ENCODE results near the gene WNT2B.

Gene WNT2B

DNA sequence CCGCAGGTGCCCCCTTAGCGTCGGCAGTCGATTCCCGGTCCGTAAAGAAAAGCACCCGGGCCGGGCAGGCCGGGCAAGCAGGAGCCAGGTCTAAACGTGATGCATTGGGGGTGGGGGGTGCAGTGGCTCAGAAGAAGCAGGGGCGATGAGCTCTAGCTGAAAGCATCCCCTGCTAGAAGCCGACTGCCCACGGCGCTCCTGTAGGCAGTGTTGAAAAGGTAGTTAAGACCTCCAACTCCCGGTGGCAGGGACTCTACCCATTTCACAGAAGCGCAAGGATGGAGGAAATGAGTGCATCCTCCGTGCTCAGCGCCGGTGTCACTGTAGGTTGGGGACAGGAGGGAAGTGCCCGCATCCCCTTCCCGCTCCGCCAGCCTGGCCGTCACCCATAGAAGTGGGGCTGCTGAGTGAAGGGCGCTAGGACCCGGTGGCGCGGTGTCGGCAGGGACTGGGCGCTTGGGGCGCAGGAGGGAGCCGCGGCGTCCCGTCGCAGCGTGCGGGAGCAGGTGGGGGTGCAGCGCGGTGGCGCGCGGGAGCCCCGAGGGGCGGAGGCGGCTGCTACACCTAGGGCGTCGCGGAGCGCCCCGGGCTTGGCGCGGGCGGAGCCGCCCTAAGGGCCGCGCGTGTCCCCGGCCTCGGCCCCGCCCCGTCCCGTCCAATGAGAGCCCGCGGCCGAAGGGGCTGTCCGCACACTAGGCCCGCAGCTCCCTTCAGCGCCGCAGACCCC, at the start of gene WNT2B:
WNT2B (plus strand) TSS at position 688 of the 727 bp plus-strand sequence. CDS start 298 bp downstream, outside the sequence.
- DNase-seq (ENCODE audit: low read depth) = no peak
- H3K4me3 ChIP-seq (ENCODE audit: low read depth, low read length) = peak within 1 kb of the TSS; percentile 51
- 0 out of 2 replicates have a peak, but pooled peaks have one; percentile 26 for TF ChIP-seq CTCF (IDR thresholded peaks at IDR 0.05; ENCODE audit: control insufficient read depth, extremely low read depth, insufficient read depth)

GRCh38 chr1:112460615-112461014, 48.1 kb upstream of the WNT2B start:
- TF ChIP-seq CTCF (IDR thresholded peaks at IDR 0.05; ENCODE audit: control insufficient read depth, extremely low read depth, insufficient read depth) = no peak
- DNase-seq (ENCODE audit: low read depth) = no peak
- no peak overlapping the region for H3K4me3 ChIP-seq (ENCODE audit: low read depth, low read length)

GRCh38 chr1:112461200-112461871, 47.4 kb upstream of the WNT2B start:
- no peak for TF ChIP-seq CTCF (IDR thresholded peaks at IDR 0.05; ENCODE audit: control insufficient read depth, extremely low read depth, insufficient read depth)
- peak; percentile 74 for DNase-seq (ENCODE audit: low read depth)

GRCh38 chr1:112462953-112463279, 45.8 kb upstream of the WNT2B start:
- DNase-seq (ENCODE audit: low read depth) = no peak
- no peak overlapping the region for H3K4me3 ChIP-seq (ENCODE audit: low read depth, low read length)
- no peak for TF ChIP-seq CTCF (IDR thresholded peaks at IDR 0.05; ENCODE audit: control insufficient read depth, extremely low read depth, insufficient read depth)

More at GRCh38 chr1:112461200-112461871, 47.4 kb upstream of the WNT2B start:
- 0 out of 2 replicates have a peak overlapping the region, but pooled peaks have one; percentile 1 for H3K4me3 ChIP-seq (ENCODE audit: low read depth, low read length)

- no peak for DNase-seq (ENCODE audit: low read depth)
- TF ChIP-seq CTCF (IDR thresholded peaks at IDR 0.05; ENCODE audit: control insufficient read depth, extremely low read depth, insufficient read depth) = no peak
- no peak overlapping the region for H3K4me3 ChIP-seq (ENCODE audit: low read depth, low read length)
These were observed 44.3 kb upstream of the WNT2B start for GRCh38 chr1:112464501-112464900.

DNA sequence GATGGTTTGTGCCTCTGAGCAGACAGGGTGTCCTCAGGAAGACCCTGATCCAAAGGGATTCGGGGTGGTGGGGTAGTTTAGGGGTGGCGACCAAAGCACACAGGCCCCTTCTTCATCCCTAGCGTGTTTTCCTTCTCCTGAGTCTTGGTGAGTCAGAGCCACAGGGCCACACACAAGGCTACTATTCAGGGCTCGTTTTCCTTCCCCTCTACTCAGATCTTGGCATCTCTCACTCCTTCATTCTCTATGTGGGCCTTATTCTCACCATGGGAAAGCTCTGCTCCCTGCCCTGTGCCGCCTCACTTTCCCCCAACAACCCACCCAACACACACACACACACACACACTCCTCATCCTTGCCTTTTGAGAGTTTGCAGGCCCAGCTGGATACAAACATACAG, 43.6 kb upstream of the WNT2B start:
- no peak for TF ChIP-seq CTCF (IDR thresholded peaks at IDR 0.05; ENCODE audit: control insufficient read depth, extremely low read depth, insufficient read depth)
- no peak overlapping the region for H3K4me3 ChIP-seq (ENCODE audit: low read depth, low read length)
- no peak for DNase-seq (ENCODE audit: low read depth)
